Mucosa of descending colon (tissue), 3 donors: Measurements from ENCODE around the gene NFATC2IP. TPM values are rescaled to one million over a fixed set of nuclear protein-coding genes. Genes with fewer than 3 reads are reported as not detected.
A peak's percentile ranks its signal among the peaks of the same experiment; 100 is the strongest.

Experiments used
- ATAC-seq: fragments of 200-7000 bp; cut with Tn5 transposase; one replicate; pipeline ENCODE4 v1.9.1; 2020; ENCODE audit warnings: mild to moderate bottlenecking, moderate library complexity
- DNase-seq, 3 donors: peaks; one replicate each; pipeline ENCODE4 v3.0.0-alpha.2; 2020
- H3K36me3 ChIP-seq: fragments of 200-600 bp; one replicate; pipeline ENCODE4 v1.8.0; 2021; ENCODE audit warnings: low read depth, mild to moderate bottlenecking
- H3K4me1 ChIP-seq: fragments of 200-600 bp; one replicate; pipeline ENCODE4 v1.8.0; 2021; ENCODE audit warnings: low read depth, mild to moderate bottlenecking
- H3K4me3 ChIP-seq: fragments of 200-600 bp; one replicate; pipeline ENCODE4 v1.8.0; 2021; ENCODE audit warnings: mild to moderate bottlenecking
- H3K9me3 ChIP-seq: fragments of 200-600 bp; one replicate; pipeline ENCODE4 v1.8.0; 2021; ENCODE audit warnings: mild to moderate bottlenecking
- CTCF ChIP-seq: fragments of 200-600 bp; IDR thresholded peaks from one replicate; pipeline ENCODE4 v1.8.0; 2022; ENCODE audit warnings: antibody characterized with exemption, mild to moderate bottlenecking
- intact Hi-C, 2 donors: fragments of 100-400 bp; cut with DNase I in 1 of 2; cut with micrococcal nuclease in 1 of 2; formaldehyde crosslinking; loops; one replicate each; pipeline versions ENCODE4 v1.11.0 to v1.11.1; 2022; cut with DNase I, micrococcal nuclease
- total RNA-seq, 3 donors: library from RNA; stranded (reverse); fragmentation: NEBNext Ultra II Directional in 2 of 3; extraction: Animal tissue kit (Norgen Biotek cat#: 25700) in 2 of 3; gene quantifications; one replicate each; pipeline versions ENCODE4 v1.2.1 to v1.2.4, GENCODE V29; 2021 to 2023
- donor health status: DM: no; HTN: no; CAD: no; lungs with moderate emphysema.
- donor health status: DM: no; HTN: no; CAD: no.
- donor health status: DM: no; HTN: yes; CAD: no.

NFATC2IP gene
- total RNA-seq, 3 donors from 2014 or later = 45.0 to 57.9 (median 50.9) TPM

GRCh38 chr16:29007730-29008593, 57.2 kb downstream of the NFATC2IP start:
- no peaks in the 10 kb centered on the region for H3K9me3 ChIP-seq
- peak in 1 of 3 donors; percentile 47 for DNase-seq
- H3K36me3 ChIP-seq = no peaks in the 10 kb centered on the region
- H3K4me1 ChIP-seq = peaks cover 5% of the 10 kb centered on the region
- ATAC-seq = peak; percentile 73
- no peak overlapping the region for H3K4me3 ChIP-seq
- no peak for TF ChIP-seq CTCF
- intact Hi-C loops = no loop called here

- ATAC-seq (peak; percentile 44), DNase-seq (peak in 1 of 3 donors; percentile 61)
- H3K4me1 ChIP-seq = peaks cover 5% of the 10 kb centered on the region
- no peak overlapping the region for H3K4me3 ChIP-seq
- TF ChIP-seq CTCF = no peak
- no peaks in the 10 kb centered on the region for H3K9me3 ChIP-seq
- intact Hi-C loops = no loop called here
- no peaks in the 10 kb centered on the region for H3K36me3 ChIP-seq
These were observed 58.5 kb downstream of the NFATC2IP start for GRCh38 chr16:29009050-29009837.

- intact Hi-C loops = no loop called here
- no peak for TF ChIP-seq CTCF
- ATAC-seq = no peak
- Histone ChIP-seq H3K9me3 (no peaks in the 10 kb centered on the region), H3K4me1 (peaks cover 5% of the 10 kb centered on the region), H3K36me3 (no peaks in the 10 kb centered on the region), H3K4me3 (no peak overlapping the region)
- no peak for DNase-seq
These were observed 59.1 kb downstream of the NFATC2IP start for GRCh38 chr16:29009838-29010166.

- Histone ChIP-seq H3K36me3 (no peaks in the 10 kb centered on the region), H3K4me3 (no peak overlapping the region), H3K4me1 (peaks cover 3% of the 10 kb centered on the region), H3K9me3 (no peaks in the 10 kb centered on the region)
- no peak for DNase-seq
- no peak for TF ChIP-seq CTCF
- intact Hi-C loops = no loop called here
- no peak for ATAC-seq
These were observed 60.4 kb downstream of the NFATC2IP start for GRCh38 chr16:29011112-29011511.

GRCh38 chr16:29011851-29012250, 61.1 kb downstream of the NFATC2IP start:
- no peak overlapping the region for H3K4me3 ChIP-seq
- TF ChIP-seq CTCF = no peak
- H3K9me3 ChIP-seq = no peaks in the 10 kb centered on the region
- DNase-seq (no peak), ATAC-seq (no peak)
- H3K4me1 ChIP-seq = no peaks in the 10 kb centered on the region
- intact Hi-C loops = no loop called here
- H3K36me3 ChIP-seq = no peaks in the 10 kb centered on the region
